H1 (cell line): Measurements from ENCODE around the gene NXPH3.
A peak's percentile ranks its signal among the peaks of the same experiment; 100 is the strongest.

Experiments used
- JUN ChIP-seq: IDR thresholded peaks from 2 replicates; pipeline ENCODE4 v1.6.1; 2011; ENCODE audit warnings: low read depth, mild to moderate bottlenecking, improper control_type of control experiment, low read length
- POLR2A ChIP-seq, 2 experiments: IDR thresholded peaks; 1 replicate in 1 of 2; 2 replicates in 1 of 2; pipeline ENCODE4 v1.6.1; 2011; ENCODE audit warnings: low read depth in 2 of 2, low read length in 2 of 2, mild to moderate bottlenecking in 2 of 2; ENCODE audit errors: control extremely low read depth in 1 of 2
- POLR2AphosphoS5 ChIP-seq: IDR thresholded peaks from 2 replicates; pipeline ENCODE4 v1.6.1; 2011; ENCODE audit warnings: low read depth, low read length
- RAD21 ChIP-seq, 2 experiments: IDR thresholded peaks in 1 of 2; conservative IDR thresholded peaks in 1 of 2; 2 replicates each; pipeline ENCODE4 v1.6.1; 2011; ENCODE audit warnings: low read depth in 2 of 2, low read length in 2 of 2, improper control_type of control experiment in 1 of 2, inconsistent platforms in 1 of 2, mild to moderate bottlenecking in 1 of 2, moderate library complexity in 1 of 2
- RXRA ChIP-seq: IDR thresholded peaks from 2 replicates; pipeline ENCODE4 v1.6.1; 2011; ENCODE audit warnings: low read depth, mild to moderate bottlenecking, low read length, moderate library complexity; ENCODE audit not compliant: insufficient read depth
- TBP ChIP-seq: IDR thresholded peaks from 2 replicates; pipeline ENCODE4 v1.6.1; 2011; ENCODE audit warnings: low read depth, low read length, improper control_type of control experiment
- TF ChIP-seq, protein P1 (sequence below), 3 experiments: IDR thresholded peaks; 1 replicate in 2 of 3; 2 replicates in 1 of 3; pipeline versions ENCODE4 v1.5.1 to v1.6.1; 2011; ENCODE audit warnings: low read length in 3 of 3, mild to moderate bottlenecking in 3 of 3, inconsistent platforms in 2 of 3, low read depth in 1 of 3, moderate library complexity in 1 of 3; ENCODE audit not compliant: insufficient read depth in 1 of 3; ENCODE audit errors: control extremely low read depth in 1 of 3

DNA sequence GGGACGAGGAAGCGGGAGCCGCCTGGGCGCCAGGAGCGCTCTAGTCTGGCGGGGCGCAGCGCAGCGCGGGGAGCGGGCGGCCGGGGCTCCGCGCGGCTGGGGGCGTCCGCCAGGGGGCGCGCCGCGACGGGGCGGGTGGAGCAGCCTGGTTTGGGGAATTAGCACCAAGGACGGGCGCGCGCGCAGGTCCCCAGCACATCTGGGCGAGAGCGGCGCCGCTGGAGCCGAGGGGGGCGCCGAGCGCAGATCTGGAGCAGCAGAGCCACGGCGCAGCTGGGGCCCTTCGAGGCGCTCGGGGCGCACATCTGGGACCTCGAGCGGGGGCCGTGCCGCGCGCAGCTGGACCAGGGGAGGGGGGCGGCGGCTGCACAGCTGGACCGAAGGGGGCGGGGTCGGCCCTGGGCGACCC is at the start of gene NXPH3:
- TF ChIP-seq RAD21 (IDR thresholded peaks at IDR 0.05 in 1 of 2, conservative IDR thresholded peaks at IDR 0.05 in 1 of 2; ENCODE audit: low read depth in 2 of 2, low read length in 2 of 2), result peak in 1 of 2 experiments; percentile 50; a peak in 2 of 4 replicates
- TF ChIP-seq TBP, result no peak
- TF ChIP-seq POLR2A (IDR thresholded peaks at IDR 0.05; ENCODE audit: control extremely low read depth in 1 of 2, low read depth in 2 of 2, low read length in 2 of 2), result no peak
- TF ChIP-seq JUN, result no peak
- TF ChIP-seq POLR2AphosphoS5, result no peak
- TF ChIP-seq, protein P1, sequence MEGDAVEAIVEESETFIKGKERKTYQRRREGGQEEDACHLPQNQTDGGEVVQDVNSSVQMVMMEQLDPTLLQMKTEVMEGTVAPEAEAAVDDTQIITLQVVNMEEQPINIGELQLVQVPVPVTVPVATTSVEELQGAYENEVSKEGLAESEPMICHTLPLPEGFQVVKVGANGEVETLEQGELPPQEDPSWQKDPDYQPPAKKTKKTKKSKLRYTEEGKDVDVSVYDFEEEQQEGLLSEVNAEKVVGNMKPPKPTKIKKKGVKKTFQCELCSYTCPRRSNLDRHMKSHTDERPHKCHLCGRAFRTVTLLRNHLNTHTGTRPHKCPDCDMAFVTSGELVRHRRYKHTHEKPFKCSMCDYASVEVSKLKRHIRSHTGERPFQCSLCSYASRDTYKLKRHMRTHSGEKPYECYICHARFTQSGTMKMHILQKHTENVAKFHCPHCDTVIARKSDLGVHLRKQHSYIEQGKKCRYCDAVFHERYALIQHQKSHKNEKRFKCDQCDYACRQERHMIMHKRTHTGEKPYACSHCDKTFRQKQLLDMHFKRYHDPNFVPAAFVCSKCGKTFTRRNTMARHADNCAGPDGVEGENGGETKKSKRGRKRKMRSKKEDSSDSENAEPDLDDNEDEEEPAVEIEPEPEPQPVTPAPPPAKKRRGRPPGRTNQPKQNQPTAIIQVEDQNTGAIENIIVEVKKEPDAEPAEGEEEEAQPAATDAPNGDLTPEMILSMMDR (IDR thresholded peaks at IDR 0.05; ENCODE audit: control extremely low read depth in 1 of 3, insufficient read depth in 1 of 3, low read depth in 1 of 3, low read length in 3 of 3), result peak; percentile 74 to 80 (median 76)
- TF ChIP-seq RXRA, result no peak
